Measurements from ENCODE around the gene LCORL.

DNA sequence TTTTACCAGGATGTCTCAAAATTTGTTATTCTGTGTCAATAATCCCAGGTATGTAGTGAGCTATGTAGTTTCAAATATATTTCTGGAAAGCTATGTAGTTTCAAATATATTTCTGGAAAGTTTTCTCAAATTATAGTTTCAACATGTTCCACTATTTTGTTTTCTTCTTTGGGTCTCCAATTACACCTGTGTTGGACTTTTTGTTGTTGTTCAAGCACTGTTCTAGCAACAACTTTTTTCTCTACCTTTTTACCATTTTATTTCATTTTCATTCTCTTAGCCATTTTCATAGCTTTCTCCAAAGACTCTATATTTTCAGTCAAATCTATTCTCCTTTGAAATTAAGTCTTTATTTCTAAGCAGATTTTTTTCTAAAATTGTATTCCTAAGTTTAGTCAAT, 88.4 kb downstream of the LCORL start:
- TF ChIP-seq, protein P1, sequence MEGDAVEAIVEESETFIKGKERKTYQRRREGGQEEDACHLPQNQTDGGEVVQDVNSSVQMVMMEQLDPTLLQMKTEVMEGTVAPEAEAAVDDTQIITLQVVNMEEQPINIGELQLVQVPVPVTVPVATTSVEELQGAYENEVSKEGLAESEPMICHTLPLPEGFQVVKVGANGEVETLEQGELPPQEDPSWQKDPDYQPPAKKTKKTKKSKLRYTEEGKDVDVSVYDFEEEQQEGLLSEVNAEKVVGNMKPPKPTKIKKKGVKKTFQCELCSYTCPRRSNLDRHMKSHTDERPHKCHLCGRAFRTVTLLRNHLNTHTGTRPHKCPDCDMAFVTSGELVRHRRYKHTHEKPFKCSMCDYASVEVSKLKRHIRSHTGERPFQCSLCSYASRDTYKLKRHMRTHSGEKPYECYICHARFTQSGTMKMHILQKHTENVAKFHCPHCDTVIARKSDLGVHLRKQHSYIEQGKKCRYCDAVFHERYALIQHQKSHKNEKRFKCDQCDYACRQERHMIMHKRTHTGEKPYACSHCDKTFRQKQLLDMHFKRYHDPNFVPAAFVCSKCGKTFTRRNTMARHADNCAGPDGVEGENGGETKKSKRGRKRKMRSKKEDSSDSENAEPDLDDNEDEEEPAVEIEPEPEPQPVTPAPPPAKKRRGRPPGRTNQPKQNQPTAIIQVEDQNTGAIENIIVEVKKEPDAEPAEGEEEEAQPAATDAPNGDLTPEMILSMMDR (conservative IDR thresholded peaks at IDR 0.05; ENCODE audit: low read length) = no peak
- no peak for TF ChIP-seq EZH2phosphoT487 (IDR thresholded peaks at IDR 0.05; ENCODE audit: borderline replicate concordance, low read depth, low read length)

All from OCI-LY7 (cell line).